Endodermal cell (in vitro differentiated cells): ENCODE results near the gene TSPAN9. TPM values are rescaled to one million over a fixed set of nuclear protein-coding genes. Genes with fewer than 3 reads are reported as not detected.

ENCODE experiments used
- DNase-seq: peaks from one replicate; pipeline ENCODE4 v3.0.0-alpha.2; 2017
- H3K27ac ChIP-seq: 2 replicates; pipeline ENCODE4 v1.5.1; 2013; ENCODE audit warnings: mild to moderate bottlenecking, low read depth, low read length, moderate library complexity
- H3K27me3 ChIP-seq: 2 replicates; pipeline ENCODE4 v1.6.1; 2013; ENCODE audit warnings: mild to moderate bottlenecking, low read length, moderate library complexity; ENCODE audit not compliant: insufficient read depth, control insufficient read depth, poor library complexity, severe bottlenecking
- H3K36me3 ChIP-seq: 2 replicates; pipeline ENCODE4 v1.7.0; 2013; ENCODE audit warnings: mild to moderate bottlenecking, low read length, moderate library complexity; ENCODE audit not compliant: control insufficient read depth, insufficient read depth
- H3K4me1 ChIP-seq: one replicate; pipeline ENCODE4 v1.7.0; 2013; ENCODE audit warnings: low read length; ENCODE audit not compliant: control insufficient read depth, insufficient read depth
- H3K4me3 ChIP-seq: 2 replicates; pipeline ENCODE4 v1.5.1; 2013; ENCODE audit warnings: mild to moderate bottlenecking, low read length, moderate library complexity
- H3K9ac ChIP-seq: 2 replicates; pipeline ENCODE4 v1.6.1; 2013; ENCODE audit warnings: mild to moderate bottlenecking, low read length, moderate library complexity; ENCODE audit not compliant: poor library complexity, severe bottlenecking; ENCODE audit errors: extremely low read depth
- H3K9me3 ChIP-seq: 2 replicates; pipeline ENCODE4 v1.6.1; 2013; ENCODE audit warnings: mild to moderate bottlenecking, low read length, moderate library complexity; ENCODE audit not compliant: control insufficient read depth
- H3K27ac Mint-ChIP-seq: 2 replicates; pipeline ENCODE4 v1.8.0; 2020; ENCODE audit warnings: mixed read lengths
- H3K27me3 Mint-ChIP-seq: 2 replicates; pipeline ENCODE4 v1.8.0; 2021; ENCODE audit warnings: mild to moderate bottlenecking, mixed read lengths; ENCODE audit not compliant: insufficient read depth
- H3K36me3 Mint-ChIP-seq: 2 replicates; pipeline ENCODE4 v1.8.0; 2020; ENCODE audit warnings: low read depth, mixed read lengths
- H3K4me1 Mint-ChIP-seq: 2 replicates; pipeline ENCODE4 v1.8.0; 2020; ENCODE audit warnings: mixed read lengths
- H3K4me3 Mint-ChIP-seq: 2 replicates; pipeline ENCODE4 v1.8.0; 2020; ENCODE audit warnings: mild to moderate bottlenecking, moderate library complexity, mixed read lengths
- H3K9me3 Mint-ChIP-seq: 2 replicates; pipeline ENCODE4 v1.8.0; 2020; ENCODE audit warnings: mild to moderate bottlenecking, mixed read lengths
- CTCF ChIP-seq: fragments of 200-600 bp; sonication (generic); conservative IDR thresholded peaks from 2 replicates; pipeline ENCODE4 v1.5.0; 2021; ENCODE audit warnings: antibody characterized with exemption, mild to moderate bottlenecking
- WGBS, 2 experiments: methylation state at CpG; one replicate each; pipeline versions ENCODE4 v1.1.5 to v1.1.7; 2013; ENCODE audit warnings: missing lambda C conversion rate in 2 of 2, mixed read lengths in 1 of 2; ENCODE audit not compliant: insufficient coverage in 1 of 2, insufficient read length in 1 of 2; 5-methylcytosine and 5-hydroxymethylcytosine counted together
- total RNA-seq, 2 donors: library from RNA; stranded (reverse); fragmentation: NEBNext Ultra II Directional in 1 of 2; extraction: Animal tissue kit (Norgen Biotek cat#: 25700) in 1 of 2; gene quantifications; 2 replicates in 1 of 2; 3 replicates in 1 of 2; pipeline ENCODE4 v1.2.1, GENCODE V29; 2021

TSPAN9 gene
- total RNA-seq, 2 donors from 2014 or later = 31.9 to 80.8 TPM

DNA sequence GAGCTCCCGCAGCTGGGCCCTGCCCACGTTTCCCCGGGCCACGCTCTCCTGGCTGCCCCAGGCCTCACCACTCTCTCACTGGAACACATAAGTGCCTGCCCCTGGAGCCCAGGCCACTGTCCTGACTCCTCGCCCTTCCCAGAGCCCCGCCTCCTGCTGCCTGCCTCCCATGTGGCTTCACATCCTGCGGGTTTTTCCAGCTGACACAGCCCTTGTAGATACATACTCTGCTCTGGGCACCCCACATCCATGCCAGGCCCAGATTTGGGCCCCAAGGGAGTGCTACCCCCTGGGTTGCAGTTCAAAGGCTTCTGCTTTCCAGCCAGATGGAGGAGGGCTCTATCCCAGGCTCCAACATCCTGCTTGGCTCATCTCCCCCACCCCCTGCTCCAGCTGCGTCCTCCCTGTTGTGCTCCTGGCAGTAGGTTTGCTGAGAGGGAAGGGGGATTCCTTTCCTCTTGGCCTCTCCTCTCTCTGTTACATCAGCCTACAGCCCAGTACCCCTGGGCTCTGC is 60.1 kb downstream of the TSPAN9 start:
- Histone ChIP-seq H3K36me3 (no peaks in the 10 kb centered on the region), H3K27me3 (no peaks in the 10 kb centered on the region), H3K4me3 (no peak overlapping the region), H3K27ac (no peak overlapping the region), H3K9me3 (no peaks in the 10 kb centered on the region), H3K9ac (no peak overlapping the region), H3K4me1 (peaks cover 5% of the 10 kb centered on the region)
- Mint-ChIP-seq H3K9me3 (no peaks in the 10 kb centered on the region), H3K4me1 (peaks cover 49% of the 10 kb centered on the region), H3K36me3 (no peaks in the 10 kb centered on the region), H3K4me3 (no peak overlapping the region), H3K27ac (peak overlapping the region; percentile 66), H3K27me3 (no peaks in the 10 kb centered on the region)
- peak; percentile 85 for DNase-seq
- WGBS, 2 experiments = 72% methylated on average over 4 to 8 of the region's 8 CpGs
- TF ChIP-seq CTCF = no peak

GRCh38 chr12:3137814-3138445 is 60.8 kb downstream of the TSPAN9 start:
- H3K36me3 Mint-ChIP-seq = peaks cover 4% of the 10 kb centered on the region
- peaks cover 1% of the 10 kb centered on the region for H3K9me3 Mint-ChIP-seq
- H3K27me3 Mint-ChIP-seq = no peaks in the 10 kb centered on the region
- Histone ChIP-seq H3K9ac (no peak overlapping the region), H3K4me3 (no peak overlapping the region), H3K27ac (no peak overlapping the region), H3K27me3 (no peaks in the 10 kb centered on the region), H3K36me3 (no peaks in the 10 kb centered on the region), H3K9me3 (no peaks in the 10 kb centered on the region), H3K4me1 (peaks cover 5% of the 10 kb centered on the region)
- H3K27ac Mint-ChIP-seq = peak overlapping the region; percentile 66
- no peak overlapping the region for H3K4me3 Mint-ChIP-seq
- 83 to 87% methylated on average over 6 to 17 of the region's 17 CpGs for WGBS, 2 experiments
- H3K4me1 Mint-ChIP-seq = peaks cover 43% of the 10 kb centered on the region
- no peak for TF ChIP-seq CTCF
- no peak for DNase-seq

GRCh38 chr12:3138941-3139511 is 61.8 kb downstream of the TSPAN9 start:
- H3K27ac Mint-ChIP-seq = peak overlapping the region; percentile 81
- no peak overlapping the region for H3K4me3 ChIP-seq
- H3K36me3 ChIP-seq = no peaks in the 10 kb centered on the region
- H3K27me3 Mint-ChIP-seq = no peaks in the 10 kb centered on the region
- H3K9ac ChIP-seq = no peak overlapping the region
- H3K9me3 ChIP-seq = no peaks in the 10 kb centered on the region
- H3K9me3 Mint-ChIP-seq = peaks cover 6% of the 10 kb centered on the region
- peaks cover 5% of the 10 kb centered on the region for H3K4me1 ChIP-seq
- H3K27ac ChIP-seq = no peak overlapping the region
- peak overlapping the region; percentile 16 for H3K4me3 Mint-ChIP-seq
- peaks cover 41% of the 10 kb centered on the region for H3K4me1 Mint-ChIP-seq
- H3K36me3 Mint-ChIP-seq = peaks cover 8% of the 10 kb centered on the region
- H3K27me3 ChIP-seq = no peaks in the 10 kb centered on the region
- 50 to 56% methylated on average over 3 to 9 of the region's 11 CpGs for WGBS, 2 experiments
- DNase-seq = peak; percentile 72
- TF ChIP-seq CTCF = no peak
